NCI-H524 treated with DMSO at 0.1 percent for 48 hours (cell line): ENCODE results near the gene ZFYVE9.
"Not testable (repeated sequence)": the region's sequence is repeated elsewhere in the genome, so short reads cannot be mapped to it uniquely, and the experiment has no call there.

ENCODE experiments used
- DNase-seq: peaks from one replicate; lab custom pipeline; 2025; lab: John Stamatoyannopoulos, UW

The ZFYVE9 gene

GRCh38 chr1:52152572-52152971, 10.7 kb downstream of the ZFYVE9 start:
- no peak for DNase-seq

- no peak for DNase-seq
Measured at GRCh38 chr1:52153010-52153409, 11.1 kb downstream of the ZFYVE9 start.

- DNase-seq, result no peak
Measured at GRCh38 chr1:52153898-52154297, 12.0 kb downstream of the ZFYVE9 start.

- DNase-seq, result no peak
Measured at GRCh38 chr1:52156460-52156859, 14.6 kb downstream of the ZFYVE9 start.

GRCh38 chr1:52157582-52157981, 15.7 kb downstream of the ZFYVE9 start:
- DNase-seq, result no peak

GRCh38 chr1:52158218-52158617, 16.3 kb downstream of the ZFYVE9 start:
- no peak for DNase-seq

GRCh38 chr1:52159033-52159789, 17.3 kb downstream of the ZFYVE9 start:
- no peak for DNase-seq

GRCh38 chr1:52162947-52163346, 21.1 kb downstream of the ZFYVE9 start:
- DNase-seq, result no peak

GRCh38 chr1:52164604-52165003, 22.7 kb downstream of the ZFYVE9 start:
- no peak for DNase-seq

- DNase-seq, result peak; percentile 50
Measured at GRCh38 chr1:52166996-52167753, 25.3 kb downstream of the ZFYVE9 start.

GRCh38 chr1:52168373-52169080, 26.6 kb downstream of the ZFYVE9 start:
- no peak for DNase-seq

GRCh38 chr1:52171149-52171548, 29.3 kb downstream of the ZFYVE9 start:
- DNase-seq, result not testable (repeated sequence)

- no peak for DNase-seq
Measured at GRCh38 chr1:52179073-52179472, 37.2 kb downstream of the ZFYVE9 start.

- no peak for DNase-seq
Measured at GRCh38 chr1:52180176-52180575, 38.3 kb downstream of the ZFYVE9 start.

- DNase-seq, result not testable (repeated sequence)
Measured at GRCh38 chr1:52181759-52182158, 39.9 kb downstream of the ZFYVE9 start.

- not testable (repeated sequence) for DNase-seq
Measured at GRCh38 chr1:52182328-52182727, 40.4 kb downstream of the ZFYVE9 start.

- DNase-seq, result no peak
Measured at GRCh38 chr1:52182874-52183400, 41.0 kb downstream of the ZFYVE9 start.

- no peak for DNase-seq
Measured at GRCh38 chr1:52186449-52186848, 44.6 kb downstream of the ZFYVE9 start.

- no peak for DNase-seq
Measured at GRCh38 chr1:52189898-52190480, 48.1 kb downstream of the ZFYVE9 start.

GRCh38 chr1:52190500-52191252, 48.8 kb downstream of the ZFYVE9 start:
- DNase-seq, result no peak

- DNase-seq, result no peak
Measured at GRCh38 chr1:52191395-52191965, 49.6 kb downstream of the ZFYVE9 start.
